AG10803 (cell line): ENCODE results near the gene IST1.

Experiments used
- DNase-seq: peaks from one replicate; pipeline ENCODE4 v3.0.0; 2010; ENCODE audit warnings: low read depth
- H3K4me3 ChIP-seq: 2 replicates; pipeline ENCODE4 v1.5.1; 2011; ENCODE audit warnings: mild to moderate bottlenecking, low read length, control low read depth
- CTCF ChIP-seq: conservative IDR thresholded peaks from 2 replicates; pipeline ENCODE4 v1.5.1; 2011; ENCODE audit warnings: mild to moderate bottlenecking, low read length, control low read depth, inconsistent platforms

Gene IST1

GRCh38 chr16:71961066-71962039, 66.0 kb downstream of the IST1 start:
- DNase-seq, result peak; percentile 89
- peak; percentile 89 for TF ChIP-seq CTCF
- no peak overlapping the region for H3K4me3 ChIP-seq

GRCh38 chr16:71963125-71963875, 68.0 kb downstream of the IST1 start:
- no peak for TF ChIP-seq CTCF
- no peak overlapping the region for H3K4me3 ChIP-seq
- no peak for DNase-seq

- H3K4me3 ChIP-seq, result no peak overlapping the region
- no peak for TF ChIP-seq CTCF
- DNase-seq, result no peak
Measured at GRCh38 chr16:71965223-71965622, 69.9 kb downstream of the IST1 start.

- TF ChIP-seq CTCF, result no peak
- no peak for DNase-seq
- H3K4me3 ChIP-seq, result no peak overlapping the region
Measured at GRCh38 chr16:71966932-71967331, 71.6 kb downstream of the IST1 start.

- TF ChIP-seq CTCF, result no peak
- DNase-seq, result no peak
- no peak overlapping the region for H3K4me3 ChIP-seq
Measured at GRCh38 chr16:71969353-71969752, 74.0 kb downstream of the IST1 start.

GRCh38 chr16:71971571-71971970, 76.2 kb downstream of the IST1 start:
- no peak overlapping the region for H3K4me3 ChIP-seq
- DNase-seq, result no peak
- no peak for TF ChIP-seq CTCF
